B cell (primary cell): ENCODE data around the gene POU2F2. TPM values are rescaled to one million over a fixed set of nuclear protein-coding genes. Genes with fewer than 3 reads are reported as not detected.

Experiments
- ATAC-seq: fragments of 200-7000 bp; cut with Tn5 transposase; one replicate; pipeline ENCODE4 v1.10.0; 2021; ENCODE audit warnings: low read depth, mild to moderate bottlenecking, moderate number of reproducible peaks, moderate library complexity
- CTCF ChIA-PET: fragments of 350-600 bp; sonication (Branson Sonifier 250); formaldehyde crosslinking; loops from one replicate; lab custom pipeline; 2021; ENCODE audit warnings: antibody characterized with exemption, inconsistent platforms; lab: Charles Lee
- POLR2A ChIA-PET: fragments of 350-600 bp; sonication (Branson Sonifier 250); formaldehyde crosslinking; loops from one replicate; lab custom pipeline; 2021; ENCODE audit warnings: antibody characterized with exemption; lab: Charles Lee
- DNase-seq: peaks from one replicate; pipeline ENCODE4 v3.0.0; 2013
- H2AFZ ChIP-seq: 2 replicates; pipeline ENCODE4 v1.6.1; 2012; ENCODE audit warnings: mild to moderate bottlenecking, low read depth, low read length; ENCODE audit not compliant: insufficient read depth, poor library complexity, severe bottlenecking
- H3K27ac ChIP-seq, 2 donors: 1 replicate in 1 of 2; 2 replicates in 1 of 2; pipeline ENCODE4 v1.5.1; 2012 to 2013; ENCODE audit warnings: low read length in 2 of 2, mild to moderate bottlenecking in 2 of 2, moderate library complexity in 1 of 2
- H3K27me3 ChIP-seq, 4 experiments: fragments of 200-600 bp in 1 of 4; sonication (generic) in 1 of 4; replicated peaks in 1 of 4; 1 replicate in 2 of 4; 2 replicates in 2 of 4; pipeline versions ENCODE4 v1.6.1 to v1.7.0; 2013 to 2016; ENCODE audit warnings: low read length in 3 of 4, mild to moderate bottlenecking in 2 of 4, mixed read lengths in 1 of 4, moderate library complexity in 1 of 4; ENCODE audit not compliant: insufficient read depth in 4 of 4, control insufficient read depth in 3 of 4; ENCODE audit errors: control extremely low read depth in 1 of 4
- H3K36me3 ChIP-seq, 2 experiments: replicated peaks in 1 of 2; 1 replicate in 1 of 2; 2 replicates in 1 of 2; pipeline versions ENCODE4 v1.6.1 to v1.7.1; 2013; ENCODE audit warnings: low read length in 1 of 2; ENCODE audit not compliant: insufficient read depth in 2 of 2, control insufficient read depth in 1 of 2; ENCODE audit errors: control extremely low read depth in 1 of 2, extremely low read depth in 1 of 2
- H3K4me1 ChIP-seq, 2 donors: fragments of 200-600 bp in 1 of 2; sonication (generic) in 1 of 2; 1 replicate in 1 of 2; 2 replicates in 1 of 2; pipeline versions ENCODE4 v1.5.1 to v1.6.1; 2013 to 2017; ENCODE audit warnings: low read length in 2 of 2; ENCODE audit not compliant: control insufficient read depth in 2 of 2, insufficient read depth in 2 of 2
- H3K4me2 ChIP-seq: replicated peaks from 2 replicates; pipeline ENCODE3; 2012; ENCODE audit warnings: mild to moderate bottlenecking, low read depth, low read length; ENCODE audit not compliant: poor library complexity, severe bottlenecking
- H3K4me3 ChIP-seq, 5 experiments: fragments of 200-600 bp in 1 of 5; sonication (generic) in 1 of 5; 1 replicate in 3 of 5; 2 replicates in 2 of 5; pipeline versions ENCODE4 v1.5.1 to v1.7.0; 2011 to 2016; ENCODE audit warnings: low read length in 4 of 5, mild to moderate bottlenecking in 4 of 5, low read depth in 2 of 5, control low read depth in 1 of 5, moderate library complexity in 1 of 5; ENCODE audit not compliant: insufficient read depth in 1 of 5; ENCODE audit errors: control extremely low read depth in 1 of 5, extremely low read depth in 1 of 5
- H3K79me2 ChIP-seq: fragments of 200-600 bp; sonication (generic); one replicate; pipeline ENCODE4 v1.6.0; 2016; ENCODE audit warnings: low read length; ENCODE audit not compliant: control insufficient read depth, insufficient read depth
- H3K9ac ChIP-seq: fragments of 200-600 bp; sonication (generic); 2 replicates; pipeline ENCODE4 v1.6.1; 2017; ENCODE audit warnings: mild to moderate bottlenecking, low read length, moderate library complexity
- H3K9me3 ChIP-seq, 3 donors: one replicate each; pipeline versions ENCODE4 v1.6.1 to v1.7.1; 2013; ENCODE audit warnings: low read length in 2 of 3; ENCODE audit not compliant: control insufficient read depth in 2 of 3, insufficient read depth in 1 of 3; ENCODE audit errors: control extremely low read depth in 1 of 3
- H4K20me1 ChIP-seq: 2 replicates; pipeline ENCODE4 v1.6.0; 2012; ENCODE audit warnings: mild to moderate bottlenecking, low read length; ENCODE audit not compliant: insufficient read depth, control insufficient read depth, poor library complexity, severe bottlenecking
- H3K27ac Mint-ChIP-seq: one replicate; pipeline ENCODE4 v1.8.0; 2021; ENCODE audit warnings: mixed read lengths
- H3K27me3 Mint-ChIP-seq: one replicate; pipeline ENCODE4 v1.8.0; 2021; ENCODE audit warnings: mixed read lengths
- H3K4me1 Mint-ChIP-seq: one replicate; pipeline ENCODE4 v1.8.0; 2021; ENCODE audit warnings: mixed read lengths
- H3K4me3 Mint-ChIP-seq: one replicate; pipeline ENCODE4 v1.8.0; 2021; ENCODE audit warnings: mixed read lengths
- H3K9me3 Mint-ChIP-seq: one replicate; pipeline ENCODE4 v1.8.0; 2022; ENCODE audit warnings: mixed read lengths; ENCODE audit not compliant: insufficient read depth
- CTCF ChIP-seq: fragments of 200-600 bp; IDR thresholded peaks from one replicate; pipeline ENCODE4 v1.8.0; 2022; ENCODE audit warnings: antibody characterized with exemption, mild to moderate bottlenecking
- EZH2 ChIP-seq: IDR thresholded peaks from 2 replicates; pipeline ENCODE4 v1.6.1; 2012; ENCODE audit warnings: borderline replicate concordance, low read depth, mild to moderate bottlenecking, moderate library complexity, low read length; ENCODE audit not compliant: insufficient read depth, poor library complexity, severe bottlenecking
- WGBS: methylation state at CpG from one replicate; pipeline ENCODE4 v1.1.5; 2013; ENCODE audit warnings: missing lambda C conversion rate; ENCODE audit not compliant: insufficient coverage; 5-methylcytosine and 5-hydroxymethylcytosine counted together
- intact Hi-C: fragments of 100-400 bp; cut with micrococcal nuclease; formaldehyde crosslinking; loops from one replicate; pipeline ENCODE4 v1.10.0; 2022
- polyA plus RNA-seq: library from polyadenylated mRNA; depleted of rRNA; stranded (reverse); fragments of >200 nt; gene quantifications from 2 replicates; pipeline ENCODE4 v1.2.3, GENCODE V29; 2012
- total RNA-seq, 2 donors: library from RNA; stranded (reverse); fragments of 120-200 nt in 1 of 2; gene quantifications; 1 replicate in 1 of 2; 2 replicates in 1 of 2; pipeline versions ENCODE4 v1.2.3 to v1.2.4, GENCODE V29; 2013 to 2022

POU2F2 gene
- total and polyA plus RNA-seq, 2 donors (not counting 1 experiment from before 2014, with no cell fraction given) = 152 to 170 TPM

- Histone ChIP-seq H3K36me3 (peaks cover 0 to 21% of the 10 kb centered on the region in 2 experiments), H3K27ac (peak overlapping the region; percentile 95 to 99), H3K4me3 (peak overlapping the region; percentile 56 to 93 (median 86)), H3K79me2 (peaks cover 30% of the 10 kb centered on the region), H3K9me3 (no peaks in the 10 kb centered on the region), H3K4me2 (peak overlapping the region; percentile 93), H3K4me1 (peaks cover 21 to 23% of the 10 kb centered on the region in 2 donors), H3K27me3 (peaks cover 0 to 3% (median 1%) of the 10 kb centered on the region in 4 experiments), H2AFZ (peak overlapping the region; percentile 82), H4K20me1 (peaks cover 25% of the 10 kb centered on the region), H3K9ac (peak overlapping the region; percentile 95)
- ATAC-seq (no peak), DNase-seq (no peak)
- Mint-ChIP-seq H3K4me3 (peak overlapping the region; percentile 92), H3K27ac (peak overlapping the region; percentile 99), H3K9me3 (no peaks in the 10 kb centered on the region), H3K27me3 (peaks cover 10% of the 10 kb centered on the region), H3K4me1 (peaks cover 35% of the 10 kb centered on the region)
- TF ChIP-seq CTCF (no peak), EZH2 (no peak)
- intact Hi-C loops = loop anchor here (1.0 to 5.0 kb wide), 4 partner anchors 116 to 322 kb away; partner anchors contain the start of genes ARHGEF1 and RABAC1
- POLR2A ChIA-PET = no interaction called here
- CTCF ChIA-PET = no interaction called here
- WGBS = 19% methylated on average over 3 of the region's 3 CpGs
Observed at GRCh38 chr19:42075364-42075615, 57.0 kb downstream of the POU2F2 start.

- intact Hi-C loops = loop anchor here (1.0 to 5.0 kb wide), 4 partner anchors 116 to 323 kb away; partner anchors contain the start of genes ARHGEF1 and RABAC1
- H3K4me1 Mint-ChIP-seq = peaks cover 35% of the 10 kb centered on the region
- peaks cover 0 to 8% (median 3%) of the 10 kb centered on the region in 4 experiments for H3K27me3 ChIP-seq
- peak overlapping the region; percentile 93 for H3K4me2 ChIP-seq
- peak overlapping the region; percentile 56 to 93 (median 86) for H3K4me3 ChIP-seq
- H2AFZ ChIP-seq = peak overlapping the region; percentile 82
- TF ChIP-seq CTCF = no peak
- no peak for TF ChIP-seq EZH2
- H3K9me3 Mint-ChIP-seq = no peaks in the 10 kb centered on the region
- ChIA-PET CTCF (no interaction called here), POLR2A (no interaction called here)
- peak overlapping the region; percentile 99 for H3K27ac Mint-ChIP-seq
- H3K36me3 ChIP-seq = peaks cover 0 to 16% of the 10 kb centered on the region in 2 experiments
- H3K9me3 ChIP-seq = no peaks in the 10 kb centered on the region
- H3K79me2 ChIP-seq = peaks cover 30% of the 10 kb centered on the region
- DNase-seq = no peak
- 68% methylated on average over 24 of the region's 27 CpGs for WGBS
- H3K27ac ChIP-seq = peak overlapping the region; percentile 95 to 99
- peak overlapping the region; percentile 95 for H3K9ac ChIP-seq
- peaks cover 21% of the 10 kb centered on the region for H4K20me1 ChIP-seq
- H3K4me3 Mint-ChIP-seq = peak overlapping the region; percentile 92
- ATAC-seq = no peak
- H3K4me1 ChIP-seq = peaks cover 26 to 27% of the 10 kb centered on the region in 2 donors
- peaks cover 11% of the 10 kb centered on the region for H3K27me3 Mint-ChIP-seq
Observed at GRCh38 chr19:42074513-42075363, 57.5 kb downstream of the POU2F2 start.
